GM12874 (cell line): ENCODE measurements around the gene SH3RF3.

Source experiments
- CTCF ChIP-seq: IDR thresholded peaks from 2 replicates; pipeline ENCODE4 v1.5.1; 2011; ENCODE audit warnings: low read depth, mild to moderate bottlenecking, control low read depth, low read length, moderate library complexity; ENCODE audit not compliant: insufficient read depth

Gene SH3RF3

GRCh38 chr2:109478906-109479493 is 350.0 kb downstream of the SH3RF3 start:
- TF ChIP-seq CTCF, result no peak

- no peak for TF ChIP-seq CTCF
Observed at GRCh38 chr2:109479804-109480203, 350.8 kb downstream of the SH3RF3 start.

- no peak for TF ChIP-seq CTCF
Observed at GRCh38 chr2:109480486-109481195, 351.6 kb downstream of the SH3RF3 start.

- TF ChIP-seq CTCF, result no peak
Observed at GRCh38 chr2:109481196-109481555, 352.2 kb downstream of the SH3RF3 start.

- no peak for TF ChIP-seq CTCF
Observed at GRCh38 chr2:109481599-109481998, 352.6 kb downstream of the SH3RF3 start.

- TF ChIP-seq CTCF, result no peak
Observed at GRCh38 chr2:109482361-109482861, 353.4 kb downstream of the SH3RF3 start.

- no peak for TF ChIP-seq CTCF
Observed at GRCh38 chr2:109486711-109487535, 357.9 kb downstream of the SH3RF3 start.
